CD4-positive, alpha-beta T cell treated with Interleukin-17A for 1 hour (primary cell): ENCODE measurements around the gene CALML3.
"Not testable (repeated sequence)": the region's sequence is repeated elsewhere in the genome, so short reads cannot be mapped to it uniquely, and the experiment has no call there.

ENCODE experiments used
- DNase-seq: peaks from one replicate; pipeline ENCODE4 v3.0.0-alpha.2; 2020

CALML3 gene

GRCh38 chr10:5559022-5559421 lies 34.3 kb downstream of the CALML3 start:
- DNase-seq: not testable (repeated sequence)

- DNase-seq: no peak
Measured at GRCh38 chr10:5559642-5560141, 34.9 kb downstream of the CALML3 start.

- DNase-seq: no peak
Measured at GRCh38 chr10:5560142-5560816, 35.5 kb downstream of the CALML3 start.

GRCh38 chr10:5560817-5561703 lies 36.3 kb downstream of the CALML3 start:
- DNase-seq: no peak

- no peak for DNase-seq
Measured at GRCh38 chr10:5561704-5562645, 37.2 kb downstream of the CALML3 start.

GRCh38 chr10:5563321-5563961 lies 38.7 kb downstream of the CALML3 start:
- no peak for DNase-seq

- peak; percentile 53 for DNase-seq
Measured at GRCh38 chr10:5563991-5564536, 39.3 kb downstream of the CALML3 start.

GRCh38 chr10:5564537-5565204 lies 39.9 kb downstream of the CALML3 start:
- peak; percentile 49 for DNase-seq

GRCh38 chr10:5565205-5565545 lies 40.4 kb downstream of the CALML3 start:
- no peak for DNase-seq

- DNase-seq: no peak
Measured at GRCh38 chr10:5565671-5566581, 41.2 kb downstream of the CALML3 start.

- no peak for DNase-seq
Measured at GRCh38 chr10:5566614-5567013, 41.9 kb downstream of the CALML3 start.

- DNase-seq: no peak
Measured at GRCh38 chr10:5567477-5567876, 42.7 kb downstream of the CALML3 start.

- no peak for DNase-seq
Measured at GRCh38 chr10:5568984-5569383, 44.2 kb downstream of the CALML3 start.

GRCh38 chr10:5569568-5569967 lies 44.8 kb downstream of the CALML3 start:
- no peak for DNase-seq

- DNase-seq: no peak
Measured at GRCh38 chr10:5570007-5570655, 45.4 kb downstream of the CALML3 start.

- DNase-seq: no peak
Measured at GRCh38 chr10:5570979-5571810, 46.4 kb downstream of the CALML3 start.

GRCh38 chr10:5571826-5572225 lies 47.1 kb downstream of the CALML3 start:
- DNase-seq: no peak

- no peak for DNase-seq
Measured at GRCh38 chr10:5573319-5573950, 48.7 kb downstream of the CALML3 start.
